ENCODE data around the gene MID1.

Gene MID1

GRCh38 chrX:10620121-10620699 lies at the start of gene MID1:
Gene MID1, minus strand, starts transcription at chrX:10620585. Its CDS starts 53,038 bp downstream, at chrX:10567547.
- no peak for DNase-seq (ENCODE audit: low spot score)

GRCh38 chrX:10667143-10667542 lies 46.8 kb upstream of the MID1 start:
- DNase-seq (ENCODE audit: low spot score), result no peak

- DNase-seq (ENCODE audit: low spot score), result no peak
Measured at GRCh38 chrX:10666102-10666501, 45.7 kb upstream of the MID1 start.

- DNase-seq (ENCODE audit: low spot score), result no peak
Measured at GRCh38 chrX:10665681-10666080, 45.3 kb upstream of the MID1 start.

- no peak for DNase-seq (ENCODE audit: low spot score)
Measured at GRCh38 chrX:10660171-10660570, 39.8 kb upstream of the MID1 start.

- DNase-seq (ENCODE audit: low spot score), result no peak
Measured at GRCh38 chrX:10656214-10656613, 35.8 kb upstream of the MID1 start.

GRCh38 chrX:10654960-10655359 lies 34.6 kb upstream of the MID1 start:
- DNase-seq (ENCODE audit: low spot score), result no peak

GRCh38 chrX:10653302-10653701 lies 32.9 kb upstream of the MID1 start:
- DNase-seq (ENCODE audit: low spot score), result no peak

- DNase-seq (ENCODE audit: low spot score), result no peak
Measured at GRCh38 chrX:10649265-10649664, 28.9 kb upstream of the MID1 start.

GRCh38 chrX:10648614-10649013 lies 28.2 kb upstream of the MID1 start:
- no peak for DNase-seq (ENCODE audit: low spot score)

GRCh38 chrX:10636851-10637250 lies 16.5 kb upstream of the MID1 start:
- DNase-seq (ENCODE audit: low spot score), result no peak

GRCh38 chrX:10636337-10636736 lies 16.0 kb upstream of the MID1 start:
- DNase-seq (ENCODE audit: low spot score), result peak; percentile 35

- DNase-seq (ENCODE audit: low spot score), result peak; percentile 71
Measured at GRCh38 chrX:10634392-10635161, 14.2 kb upstream of the MID1 start.

GRCh38 chrX:10633722-10634121 lies 13.3 kb upstream of the MID1 start:
- peak; percentile 72 for DNase-seq (ENCODE audit: low spot score)

GRCh38 chrX:10631416-10632145 lies 11.2 kb upstream of the MID1 start:
- no peak for DNase-seq (ENCODE audit: low spot score)

- no peak for DNase-seq (ENCODE audit: low spot score)
Measured at GRCh38 chrX:10630320-10630719, 9.9 kb upstream of the MID1 start.

GRCh38 chrX:10629905-10630304 lies 9.5 kb upstream of the MID1 start:
- DNase-seq (ENCODE audit: low spot score), result no peak

GRCh38 chrX:10628906-10629305 lies 8.5 kb upstream of the MID1 start:
- no peak for DNase-seq (ENCODE audit: low spot score)

- no peak for DNase-seq (ENCODE audit: low spot score)
Measured at GRCh38 chrX:10622197-10622596, 1.8 kb upstream of the MID1 start.

- no peak for DNase-seq (ENCODE audit: low spot score)
Measured at GRCh38 chrX:10619425-10620046, 849 bp downstream of the MID1 start.

GRCh38 chrX:10618961-10619360 lies 1.4 kb downstream of the MID1 start:
- no peak for DNase-seq (ENCODE audit: low spot score)

- DNase-seq (ENCODE audit: low spot score), result peak; percentile 41
Measured at GRCh38 chrX:10617999-10618351, 2.4 kb downstream of the MID1 start.
